ENCODE results near the gene PHEX.

DNA sequence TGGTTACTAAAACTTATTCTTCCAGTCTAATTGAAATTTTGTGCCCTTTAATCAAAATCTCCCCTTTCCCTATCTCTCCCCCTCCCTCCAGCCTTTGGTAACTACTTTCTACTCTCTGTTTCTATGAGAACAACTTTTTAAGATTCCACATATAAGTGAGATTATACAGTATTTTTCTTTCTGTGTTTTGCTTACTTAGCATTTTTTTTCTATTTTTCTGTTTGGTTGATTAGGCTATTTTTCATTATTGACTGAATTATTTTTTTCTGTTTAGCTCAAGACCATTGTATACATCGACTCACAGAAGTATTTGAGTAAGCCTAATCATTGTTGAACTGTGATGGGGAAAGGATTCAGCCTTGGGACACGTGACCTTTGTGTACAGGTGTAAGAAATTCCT lies 116.4 kb downstream of the PHEX start:
- TF ChIP-seq CTCF (optimal IDR thresholded peaks at IDR 0.05 in 1 of 3, IDR thresholded peaks at IDR 0.05 in 1 of 3, conservative IDR thresholded peaks at IDR 0.05 in 1 of 3; ENCODE audit: extremely low read depth in 1 of 3, insufficient read depth in 2 of 3, low read length in 3 of 3), result no peak
- no peak for TF ChIP-seq EZH2 (IDR thresholded peaks at IDR 0.05; ENCODE audit: low read length)
